ENCODE measurements around the gene KCNQ2.

Gene KCNQ2

GRCh38 chr20:63413963-63414684, 58.3 kb downstream of the KCNQ2 start:
- DNase-seq: no peak

- no peak for DNase-seq
These were observed 59.1 kb downstream of the KCNQ2 start for GRCh38 chr20:63413323-63413722.

GRCh38 chr20:63412889-63413288, 59.6 kb downstream of the KCNQ2 start:
- DNase-seq: no peak

GRCh38 chr20:63411898-63412631, 60.4 kb downstream of the KCNQ2 start:
- DNase-seq: no peak

GRCh38 chr20:63411151-63411897, 61.1 kb downstream of the KCNQ2 start:
- DNase-seq: no peak

GRCh38 chr20:63409834-63410435, 62.5 kb downstream of the KCNQ2 start:
- DNase-seq: no peak

- no peak for DNase-seq
These were observed 63.2 kb downstream of the KCNQ2 start for GRCh38 chr20:63409066-63409833.

GRCh38 chr20:63408684-63409046, 63.8 kb downstream of the KCNQ2 start:
- DNase-seq: no peak

- DNase-seq: no peak
These were observed 64.3 kb downstream of the KCNQ2 start for GRCh38 chr20:63407928-63408683.

- no peak for DNase-seq
These were observed 65.7 kb downstream of the KCNQ2 start for GRCh38 chr20:63406617-63407245.

- no peak for DNase-seq
These were observed 66.4 kb downstream of the KCNQ2 start for GRCh38 chr20:63406011-63406410.

- DNase-seq: no peak
These were observed 67.2 kb downstream of the KCNQ2 start for GRCh38 chr20:63405102-63405730.

- no peak for DNase-seq
These were observed 68.0 kb downstream of the KCNQ2 start for GRCh38 chr20:63404129-63405085.

GRCh38 chr20:63403403-63404105, 68.9 kb downstream of the KCNQ2 start:
- no peak for DNase-seq

GRCh38 chr20:63402860-63403220, 69.6 kb downstream of the KCNQ2 start:
- DNase-seq: no peak

GRCh38 chr20:63402181-63402859, 70.1 kb downstream of the KCNQ2 start:
- no peak for DNase-seq

- no peak for DNase-seq
These were observed 70.9 kb downstream of the KCNQ2 start for GRCh38 chr20:63401384-63402110.
